K562 (cell line): ENCODE data around the gene PHEX. TPM values are rescaled to one million over a fixed set of nuclear protein-coding genes. Genes with fewer than 3 reads are reported as not detected.

ENCODE experiments used
- ATAC-seq: fragments of 200-7000 bp; cut with Tn5 transposase; 3 replicates; pipeline ENCODE4 v1.9.1; 2020; ENCODE audit warnings: moderate library complexity
- BruUV-seq: library from RNA; stranded (reverse); fragments of 400-500 nt; replicated peaks from 2 replicates; lab custom pipeline; 2021; lab: Mats Ljungman, UMichigan
- CTCF ChIA-PET: fragments of 300-600 bp; formaldehyde crosslinking; extraction: SDS; loops from one replicate; lab custom pipeline; 2021; ENCODE audit warnings: low intra/inter-chr PET ratio; lab: Yijun Ruan, JAX
- POLR2A ChIA-PET: fragments of 300-600, 350-650 bp; sonication (Branson Sonifier 250); formaldehyde crosslinking; extraction: SDS; loops from one replicate; lab custom pipeline; 2021; ENCODE audit warnings: antibody characterized with exemption, inconsistent platforms; lab: Yijun Ruan, JAX
- DNase-seq, 4 experiments: peaks; one replicate each; pipeline versions ENCODE4 v3.0.0 to v3.0.0-alpha.2; 2011 to 2018; ENCODE audit warnings: low spot score in 3 of 4, mixed read lengths in 3 of 4; ENCODE audit errors: extremely low read depth in 1 of 4
- FAIRE-seq: peaks from 2 replicates; lab custom pipeline; 2011; peaks lifted over from hg19 to GRCh38; lab: Jason Lieb, UNC
- H2AFZ ChIP-seq: 2 replicates; pipeline ENCODE4 v1.6.0; 2011; ENCODE audit warnings: low read depth, low read length, control low read depth, inconsistent platforms
- H3K27ac ChIP-seq: fragments of 200-600 bp; 3 replicates; pipeline ENCODE4 v1.8.0; 2011; ENCODE audit warnings: low read depth, mild to moderate bottlenecking, control low read depth, inconsistent platforms, low read length, moderate library complexity, mixed read lengths; ENCODE audit errors: extremely low read depth
- H3K27me3 ChIP-seq, 2 experiments: fragments of 300-600 bp in 1 of 2; 2 replicates in 1 of 2; 3 replicates in 1 of 2; pipeline versions ENCODE4 v1.6.0 to v1.8.0; 2011; ENCODE audit warnings: inconsistent platforms in 2 of 2, low read length in 2 of 2, mild to moderate bottlenecking in 1 of 2, mixed read lengths in 1 of 2, moderate library complexity in 1 of 2; ENCODE audit not compliant: control insufficient read depth in 2 of 2, insufficient read depth in 2 of 2
- H3K36me3 ChIP-seq: fragments of 300-600 bp; 3 replicates; pipeline ENCODE4 v1.8.0; 2011; ENCODE audit warnings: mild to moderate bottlenecking, low read length, inconsistent platforms; ENCODE audit not compliant: control insufficient read depth, insufficient read depth
- H3K4me1 ChIP-seq, 2 experiments: fragments of 200-600 bp in 1 of 2; replicated peaks in 1 of 2; 2 replicates in 1 of 2; 3 replicates in 1 of 2; pipeline versions ENCODE4 v1.5.1 to v1.8.0; 2011; ENCODE audit warnings: inconsistent platforms in 2 of 2, low read length in 2 of 2, mild to moderate bottlenecking in 1 of 2, mixed read lengths in 1 of 2, moderate library complexity in 1 of 2; ENCODE audit not compliant: control insufficient read depth in 2 of 2, insufficient read depth in 2 of 2
- H3K4me2 ChIP-seq: 2 replicates; pipeline ENCODE4 v1.6.1; 2011; ENCODE audit warnings: low read length, control low read depth, inconsistent platforms, mixed read lengths; ENCODE audit not compliant: insufficient read depth
- H3K4me3 ChIP-seq: fragments of 200-600 bp; sonication (generic), shearing (Covaris generic); 2 replicates; pipeline ENCODE4 v1.5.1; 2016; ENCODE audit warnings: control low read depth, inconsistent platforms
- H3K79me2 ChIP-seq: fragments of 200-600 bp; 3 replicates; pipeline ENCODE4 v1.8.0; 2011; ENCODE audit warnings: low read length, inconsistent platforms; ENCODE audit not compliant: control insufficient read depth, insufficient read depth
- H3K9ac ChIP-seq, 2 experiments: 2 replicates each; pipeline versions ENCODE4 v1.6.0 to v1.6.1; 2011; ENCODE audit warnings: low read depth in 2 of 2, low read length in 2 of 2, control low read depth in 1 of 2, inconsistent platforms in 1 of 2, mild to moderate bottlenecking in 1 of 2, mixed read lengths in 1 of 2; ENCODE audit not compliant: insufficient read depth in 1 of 2
- H3K9me1 ChIP-seq: one replicate; pipeline ENCODE4 v1.6.0; 2011; ENCODE audit warnings: inconsistent platforms, mild to moderate bottlenecking, low read length, moderate library complexity; ENCODE audit not compliant: control insufficient read depth, insufficient read depth
- H3K9me3 ChIP-seq: replicated peaks from 2 replicates; pipeline ENCODE4 v1.5.1; 2011; ENCODE audit warnings: low read depth, low read length, inconsistent platforms; ENCODE audit not compliant: control insufficient read depth, insufficient read depth
- H4K20me1 ChIP-seq: replicated peaks from 2 replicates; pipeline ENCODE4 v1.6.1; 2011; ENCODE audit warnings: low read length, inconsistent platforms, mixed read lengths; ENCODE audit not compliant: control insufficient read depth, insufficient read depth
- CEBPG ChIP-seq, 3 experiments: fragments of 200-800 bp in 1 of 3; sonication (Bioruptor generic) in 1 of 3; sonication (generic) in 1 of 3; formaldehyde crosslinking in 1 of 3; IDR thresholded peaks in 2 of 3; conservative IDR thresholded peaks in 1 of 3; 2 replicates each; pipeline versions ENCODE4 v1.6.1 to v1.8.0; 2016 to 2022; ENCODE audit warnings: missing compliant biosample characterization in 2 of 3, missing genetic modification characterization in 2 of 3, mild to moderate bottlenecking in 1 of 3, missing genetic modification reagents in 1 of 3
- CREB1 ChIP-seq, 2 experiments: sonication (generic) in 1 of 2; formaldehyde crosslinking in 1 of 2; IDR thresholded peaks; 2 replicates each; pipeline versions ENCODE4 v1.6.1 to v1.8.0; 2012 to 2022; ENCODE audit warnings: inconsistent platforms in 1 of 2, mild to moderate bottlenecking in 1 of 2, missing genetic modification reagents in 1 of 2, moderate library complexity in 1 of 2
- MEIS2 ChIP-seq: fragments of 450-650 bp; IDR thresholded peaks from 2 replicates; pipeline ENCODE4 v1.6.1; 2014; ENCODE audit warnings: mild to moderate bottlenecking; ENCODE audit not compliant: partially characterized antibody
- RBM15 ChIP-seq: fragments of 200-400 bp; formaldehyde crosslinking; IDR thresholded peaks from 2 replicates; pipeline ENCODE4 v1.6.1; 2018; ENCODE audit warnings: mild to moderate bottlenecking, low read length, moderate library complexity; ENCODE audit not compliant: insufficient read depth
- WGBS: fragments of 100-300 bp; shearing (Covaris generic); methylation state at CpG from one replicate; pipeline ENCODE4 v1.1.6; 2016; ENCODE audit warnings: low coverage, mixed read lengths; ENCODE audit not compliant: insufficient coverage; ENCODE audit errors: missing lambda C conversion rate; 5-methylcytosine and 5-hydroxymethylcytosine counted together
- in situ Hi-C: fragments of 300-500 bp; cut with MboI; formaldehyde crosslinking; loops from 4 replicates; pipeline ENCODE4 v1.15.0; 2018; ENCODE audit warnings: inconsistent platforms, mixed read lengths
- intact Hi-C: fragments of 100-400 bp; cut with micrococcal nuclease; formaldehyde crosslinking; loops from 2 replicates; pipeline ENCODE4 v1.14.2; 2022
- polyA plus RNA-seq, 8 experiments: library from polyadenylated mRNA; depleted of rRNA in 4 of 8; stranded (reverse) in 5 of 8; unstranded in 3 of 8; fragments of >200 nt; fragmentation: Nextera tagmentation in 2 of 8; fragmentation: Illumina TruSeq in 1 of 8; extraction: Ambion mirVana in 2 of 8; extraction: Trizol in 1 of 8; gene quantifications; 2 replicates each; pipeline versions ENCODE4 v1.2.1 to v1.2.3, GENCODE V29; 2011 to 2014; ENCODE audit warnings: inconsistent platforms in 1 of 8, missing spikeins in 1 of 8
- total RNA-seq, 7 experiments: library from RNA; depleted of rRNA in 6 of 7; stranded (reverse); fragments of >200 nt in 6 of 7; fragmentation: Illumina TruSeq in 2 of 7; extraction: Trizol in 2 of 7; gene quantifications; 2 replicates each; pipeline versions ENCODE4 v1.2.1 to v1.2.3, GENCODE V29; 2011 to 2021; ENCODE audit warnings: low replicate concordance in 1 of 7
- TF ChIP-seq, protein P1 (sequence below): fragments of 450-650 bp; IDR thresholded peaks from 2 replicates; pipeline ENCODE4 v1.6.1; 2016

PHEX gene
- total and polyA plus RNA-seq, 9 of the 15 experiments (the other 6 are each of a cell fraction or from before 2014, with no cell fraction given) = 0.01 to 0.11 (median 0.04) TPM; not detected in 6

DNA sequence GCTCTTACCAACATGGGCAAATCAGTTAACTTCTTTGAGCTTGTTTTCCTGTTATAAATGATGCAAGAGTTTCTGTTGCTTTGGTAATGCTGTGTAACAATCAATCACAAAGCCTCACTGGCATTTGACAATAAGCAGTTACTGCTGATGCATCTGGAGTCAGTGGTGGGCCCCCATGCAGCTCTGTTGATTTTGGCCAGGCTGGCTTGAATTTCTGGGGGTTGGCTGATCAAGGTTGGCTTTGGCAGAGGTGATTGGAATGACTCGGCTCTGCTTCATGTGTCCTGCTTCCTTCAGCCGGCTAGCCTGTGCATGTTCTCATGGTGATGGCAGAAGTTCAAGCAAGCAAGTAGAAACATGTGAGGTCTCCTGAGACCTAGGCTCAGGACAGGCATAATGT lies 90.4 kb downstream of the PHEX start:
- in situ Hi-C loops = no loop called here
- ChIA-PET CTCF (no interaction called here), POLR2A (no interaction called here)
- BruUV-seq = no TSS peak
- TF ChIP-seq MEIS2 (peak; percentile 33), CREB1 (IDR thresholded peaks at IDR 0.05) (no peak), CREB1 (CRISPR knock-in tag; IDR thresholded peaks at IDR 0.05) (no peak), RBM15 (no peak), CEBPG (CRISPR knock-in tag; IDR thresholded peaks at IDR 0.05) (no peak), CEBPG (tag; conservative IDR thresholded peaks at IDR 0.05 in 1 of 2, IDR thresholded peaks at IDR 0.05 in 1 of 2) (peak in 1 of 2 experiments; percentile 50; a peak in 1 of 4 replicates)
- TF ChIP-seq, protein P1, sequence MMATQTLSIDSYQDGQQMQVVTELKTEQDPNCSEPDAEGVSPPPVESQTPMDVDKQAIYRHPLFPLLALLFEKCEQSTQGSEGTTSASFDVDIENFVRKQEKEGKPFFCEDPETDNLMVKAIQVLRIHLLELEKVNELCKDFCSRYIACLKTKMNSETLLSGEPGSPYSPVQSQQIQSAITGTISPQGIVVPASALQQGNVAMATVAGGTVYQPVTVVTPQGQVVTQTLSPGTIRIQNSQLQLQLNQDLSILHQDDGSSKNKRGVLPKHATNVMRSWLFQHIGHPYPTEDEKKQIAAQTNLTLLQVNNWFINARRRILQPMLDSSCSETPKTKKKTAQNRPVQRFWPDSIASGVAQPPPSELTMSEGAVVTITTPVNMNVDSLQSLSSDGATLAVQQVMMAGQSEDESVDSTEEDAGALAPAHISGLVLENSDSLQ = peak; percentile 30; the same call in 1 of the 2 replicates
- Histone ChIP-seq H3K36me3 (no peaks in the 10 kb centered on the region), H3K4me1 (no peaks in the 10 kb centered on the region), H2AFZ (no peak overlapping the region), H4K20me1 (no peaks in the 10 kb centered on the region), H3K9me3 (no peaks in the 10 kb centered on the region), H3K4me2 (no peak overlapping the region), H3K9me1 (no peaks in the 10 kb centered on the region), H3K9ac (no peak overlapping the region), H3K79me2 (no peaks in the 10 kb centered on the region), H3K27ac (no peak overlapping the region), H3K27me3 (no peaks in the 10 kb centered on the region), H3K4me3 (no peak overlapping the region)
- ATAC-seq (no peak), DNase-seq (no peak), FAIRE-seq (no peak)
- WGBS = 0% methylated on average over 2 of the region's 2 CpGs
- intact Hi-C loops = no loop called here
